Prostate gland (tissue), 2 donors: Measurements from ENCODE around the gene OR4E2. TPM values are rescaled to one million over a fixed set of nuclear protein-coding genes. Genes with fewer than 3 reads are reported as not detected.
A peak's percentile ranks its signal among the peaks of the same experiment; 100 is the strongest.

Experiments used
- DNase-seq: peaks from one replicate; pipeline ENCODE4 v3.0.0-alpha.2; 2019; ENCODE audit warnings: low spot score
- H3K27ac ChIP-seq, 2 donors: fragments of 200-600 bp; sonication (generic); 2 replicates each; pipeline ENCODE4 v1.5.1; 2017 to 2019
- H3K27me3 ChIP-seq: fragments of 200-600 bp; sonication (generic); replicated peaks from 2 replicates; pipeline ENCODE4 v1.5.1; 2019; ENCODE audit not compliant: insufficient read depth
- H3K36me3 ChIP-seq, 2 donors: fragments of 200-600 bp; sonication (generic); 1 replicate in 1 of 2; 2 replicates in 1 of 2; pipeline versions ENCODE4 v1.5.1 to v1.8.1; 2017 to 2019
- H3K4me1 ChIP-seq: fragments of 200-600 bp; sonication (generic); replicated peaks from 2 replicates; pipeline ENCODE4 v1.5.1; 2019
- H3K4me3 ChIP-seq, 2 donors: fragments of 200-600 bp; sonication (generic); 2 replicates each; pipeline ENCODE4 v1.5.1; 2017 to 2019
- H3K9me3 ChIP-seq: fragments of 200-600 bp; sonication (generic); 2 replicates; pipeline ENCODE4 v1.5.1; 2017
- CTCF ChIP-seq, 4 experiments: fragments of 200-600 bp in 2 of 4; fragments of 450-650 bp in 2 of 4; sonication (generic) in 2 of 4; IDR thresholded peaks; 1 replicate in 3 of 4; 2 replicates in 1 of 4; pipeline ENCODE4 v1.5.1; 2016 to 2019; ENCODE audit warnings: antibody characterized with exemption in 4 of 4, mild to moderate bottlenecking in 2 of 4, moderate library complexity in 2 of 4
- POLR2A ChIP-seq: fragments of 450-650 bp; IDR thresholded peaks from one replicate; pipeline ENCODE4 v1.6.1; 2016; ENCODE audit warnings: antibody characterized with exemption, mild to moderate bottlenecking
- POLR2AphosphoS5 ChIP-seq: sonication (generic); formaldehyde crosslinking; IDR thresholded peaks from one replicate; pipeline ENCODE4 v1.6.1; 2017; ENCODE audit warnings: antibody characterized with exemption
- WGBS: methylation state at CpG from one replicate; pipeline ENCODE4 v1.1.5; 2018; 5-methylcytosine and 5-hydroxymethylcytosine counted together
- intact Hi-C: fragments of 100-400 bp; cut with DNase I; formaldehyde crosslinking; loops from one replicate; pipeline ENCODE4 v1.14.2; 2022
- total RNA-seq, 2 donors: library from RNA; depleted of rRNA; stranded (reverse); fragments of >200 nt; gene quantifications; one replicate each; pipeline ENCODE4 v1.1.0, GENCODE V29; 2016

Gene OR4E2
- total RNA-seq, 2 donors from 2014 or later = not detected

GRCh38 chr14:21699551-21699950, 45.9 kb downstream of the OR4E2 start:
- Histone ChIP-seq H3K4me3 (no peak overlapping the region), H3K27ac (no peak overlapping the region), H3K36me3 (no peaks in the 10 kb centered on the region), H3K9me3 (no peaks in the 10 kb centered on the region), H3K27me3 (no peaks in the 10 kb centered on the region), H3K4me1 (no peaks in the 10 kb centered on the region)
- intact Hi-C loops = no loop called here
- TF ChIP-seq CTCF (IDR thresholded peaks at IDR 0.05) (no peak), POLR2A (no peak), POLR2AphosphoS5 (no peak)
- 56% methylated on average over 2 of the region's 2 CpGs for WGBS
- DNase-seq = no peak

- intact Hi-C loops = no loop called here
- DNase-seq = no peak
- Histone ChIP-seq H3K36me3 (no peaks in the 10 kb centered on the region), H3K4me1 (no peaks in the 10 kb centered on the region), H3K4me3 (no peak overlapping the region), H3K27me3 (no peaks in the 10 kb centered on the region), H3K27ac (no peak overlapping the region), H3K9me3 (no peaks in the 10 kb centered on the region)
- no peak for TF ChIP-seq POLR2AphosphoS5
- no peak for TF ChIP-seq POLR2A
- TF ChIP-seq CTCF (IDR thresholded peaks at IDR 0.05) = no peak
- WGBS = 92% methylated on average over 2 of the region's 2 CpGs
Measured at GRCh38 chr14:21702316-21702715, 48.7 kb downstream of the OR4E2 start.

- no peaks in the 10 kb centered on the region for H3K4me1 ChIP-seq
- H3K4me3 ChIP-seq = no peak overlapping the region
- TF ChIP-seq POLR2AphosphoS5 (peak; percentile 42), CTCF (IDR thresholded peaks at IDR 0.05) (no peak), POLR2A (no peak)
- no peaks in the 10 kb centered on the region for H3K36me3 ChIP-seq
- no peaks in the 10 kb centered on the region for H3K27me3 ChIP-seq
- intact Hi-C loops = no loop called here
- H3K27ac ChIP-seq = peak overlapping the region; percentile 5 to 33
- no peaks in the 10 kb centered on the region for H3K9me3 ChIP-seq
- no peak for DNase-seq
- WGBS = 25% methylated on average over 2 of the region's 2 CpGs
Measured at GRCh38 chr14:21703357-21704326, 50.0 kb downstream of the OR4E2 start.

GRCh38 chr14:21704338-21704737, 50.7 kb downstream of the OR4E2 start:
- Histone ChIP-seq H3K36me3 (no peaks in the 10 kb centered on the region), H3K4me3 (no peak overlapping the region), H3K27ac (peak overlapping the region; percentile 5 to 33), H3K9me3 (no peaks in the 10 kb centered on the region), H3K4me1 (no peaks in the 10 kb centered on the region), H3K27me3 (no peaks in the 10 kb centered on the region)
- no peak for DNase-seq
- intact Hi-C loops = no loop called here
- TF ChIP-seq POLR2AphosphoS5 (no peak), CTCF (IDR thresholded peaks at IDR 0.05) (no peak), POLR2A (no peak)
